ENCODE results near the gene PPP4R3C.
"Not testable (repeated sequence)": the region's sequence is repeated elsewhere in the genome, so short reads cannot be mapped to it uniquely, and the experiment has no call there.

Gene PPP4R3C

DNA sequence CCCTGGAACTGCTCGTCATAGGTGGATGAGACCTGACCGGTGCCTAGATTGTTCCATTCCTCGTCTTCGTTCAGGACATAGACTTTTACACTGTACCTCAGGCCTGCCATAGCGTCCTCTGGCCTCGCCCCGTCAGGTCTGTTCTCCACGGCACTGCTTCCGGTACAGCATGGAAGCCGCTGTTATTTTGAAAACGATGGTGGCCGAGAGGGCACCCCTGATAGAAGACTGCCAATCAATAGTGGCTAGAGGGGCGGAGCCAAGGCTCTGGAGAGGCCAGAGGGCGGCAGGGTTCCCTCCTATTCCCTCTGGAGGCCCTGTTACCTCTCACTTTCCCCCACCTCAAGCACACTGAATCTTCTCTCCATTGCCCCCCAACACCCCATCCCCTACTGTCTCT lies at the start of gene PPP4R3C:
PPP4R3C (minus strand) TSS at position 155 of the 400 bp plus-strand sequence; CDS start at position 110, 45 bp downstream.
- no peak within 1 kb of the TSS for H3K4me3 ChIP-seq (ENCODE audit: low read depth, low read length)

DNA sequence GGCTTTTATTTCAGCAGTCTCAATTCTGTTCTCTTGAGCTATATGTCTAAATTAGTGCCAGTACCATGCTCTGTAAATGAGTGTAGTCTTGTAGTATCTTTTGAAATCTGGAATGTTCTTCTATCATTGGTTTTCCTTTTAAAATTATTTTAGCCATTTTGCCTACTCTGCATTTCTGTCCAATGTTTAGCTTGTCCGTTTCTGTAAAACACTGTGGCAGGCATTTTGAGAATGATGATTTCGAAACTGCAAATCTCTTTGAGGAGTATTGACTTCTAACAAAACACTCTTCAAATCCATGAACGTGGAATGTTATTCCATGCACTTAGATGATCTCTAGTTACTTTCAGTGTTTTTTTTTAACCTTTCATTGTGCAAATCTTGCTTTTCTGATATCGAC lies 28.3 kb upstream of the PPP4R3C start:
- H3K4me3 ChIP-seq (ENCODE audit: low read depth, low read length): no peak overlapping the region

DNA sequence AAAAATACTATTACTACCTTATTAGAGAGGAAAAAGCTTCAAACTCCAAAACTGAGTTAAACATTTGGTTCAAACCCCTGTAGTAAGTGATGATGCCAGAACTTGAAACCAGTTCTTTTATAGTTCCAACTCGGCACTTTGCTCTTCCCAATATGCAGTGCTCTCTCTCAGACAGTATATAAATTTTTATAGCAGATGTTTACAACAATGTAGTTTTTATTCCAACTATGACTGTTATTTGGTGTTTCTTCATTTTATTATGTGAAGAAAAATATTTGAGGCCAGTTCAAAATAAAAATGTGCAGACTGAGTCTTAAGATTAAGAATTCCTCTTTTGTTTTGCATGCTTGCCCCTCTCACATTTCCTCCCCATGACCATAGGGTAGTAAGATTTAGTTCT lies 2.9 kb upstream of the PPP4R3C start:
- no peak overlapping the region for H3K4me3 ChIP-seq (ENCODE audit: low read depth, low read length)

DNA sequence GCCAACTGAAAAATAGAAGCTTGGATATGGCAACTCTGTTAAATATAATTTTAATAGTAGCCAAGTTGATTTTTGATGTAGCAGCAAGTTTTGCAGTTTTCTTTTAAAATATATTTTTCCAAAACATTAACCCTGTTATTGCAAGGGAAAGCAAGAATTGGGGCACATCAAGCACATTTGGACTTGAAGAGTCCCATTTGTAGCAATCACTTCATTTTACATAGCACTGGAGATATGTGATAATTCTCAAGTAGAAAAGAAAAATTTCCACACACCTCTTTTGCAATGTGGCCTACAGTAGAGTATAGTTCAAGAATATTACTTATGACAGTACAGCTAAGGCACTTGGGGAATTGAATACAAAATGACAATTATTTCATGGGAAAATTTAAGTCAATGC lies 1.9 kb upstream of the PPP4R3C start:
- no peak overlapping the region for H3K4me3 ChIP-seq (ENCODE audit: low read depth, low read length)

DNA sequence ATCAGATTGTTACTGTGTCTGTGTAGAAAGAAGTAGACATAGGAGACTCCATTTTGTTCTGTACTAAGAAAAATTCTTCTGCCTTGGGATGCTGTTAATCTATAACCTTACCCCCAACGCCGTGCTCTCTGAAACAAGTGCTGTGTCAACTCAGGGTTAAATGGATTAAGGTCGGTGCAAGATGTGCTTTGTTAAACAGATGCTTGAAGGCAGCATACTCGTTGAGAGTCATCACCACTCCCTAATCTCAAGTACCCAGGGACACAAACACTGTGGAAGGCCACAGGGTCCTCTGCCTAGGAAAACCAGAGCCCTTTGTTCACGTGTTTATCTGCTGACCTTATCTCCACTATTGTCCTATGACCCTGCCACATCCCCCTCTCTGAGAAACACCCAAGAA lies 4.0 kb downstream of the PPP4R3C start:
- not testable (repeated sequence) for H3K4me3 ChIP-seq (ENCODE audit: low read depth, low read length)

DNA sequence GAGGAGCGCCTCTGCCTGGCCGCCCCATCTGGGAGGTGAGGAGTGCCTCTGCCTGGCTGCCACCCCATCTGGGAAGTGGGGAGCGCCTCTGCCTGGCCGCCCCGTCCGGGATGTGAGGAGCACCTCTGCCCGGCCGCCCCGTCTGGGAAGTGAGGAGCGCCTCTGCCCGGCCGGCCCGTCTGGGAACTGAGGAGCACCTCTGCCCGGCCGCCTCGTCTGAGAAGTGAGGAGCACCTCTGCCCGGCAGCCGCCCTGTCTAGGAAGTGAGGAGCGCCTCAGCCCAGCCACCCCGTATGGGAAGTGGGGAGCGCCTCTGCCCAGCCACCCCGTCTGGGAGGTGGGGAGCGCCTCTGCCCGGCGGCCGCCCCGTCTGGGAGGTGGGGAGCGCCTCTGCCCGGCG lies 4.6 kb downstream of the PPP4R3C start:
- H3K4me3 ChIP-seq (ENCODE audit: low read depth, low read length): not testable (repeated sequence)

DNA sequence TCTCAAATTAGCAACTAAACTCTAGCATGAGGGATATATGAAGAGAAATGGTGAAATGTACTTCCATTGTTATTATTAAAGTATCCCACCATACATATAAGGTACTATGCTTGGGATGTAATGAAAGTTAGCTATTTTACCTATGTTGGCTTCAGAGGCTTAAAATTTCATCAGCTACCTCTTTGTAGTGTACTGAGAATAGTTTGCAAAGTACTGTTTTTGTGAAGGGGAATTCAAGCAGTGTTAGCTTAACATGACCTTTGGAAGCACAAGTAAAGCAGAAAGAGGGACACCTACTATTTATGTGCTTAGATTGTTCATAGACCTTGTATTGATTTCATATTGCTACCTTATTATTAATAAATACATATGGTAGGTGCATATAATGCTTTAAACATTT lies 11.8 kb downstream of the PPP4R3C start:
- H3K4me3 ChIP-seq (ENCODE audit: low read depth, low read length): no peak overlapping the region

DNA sequence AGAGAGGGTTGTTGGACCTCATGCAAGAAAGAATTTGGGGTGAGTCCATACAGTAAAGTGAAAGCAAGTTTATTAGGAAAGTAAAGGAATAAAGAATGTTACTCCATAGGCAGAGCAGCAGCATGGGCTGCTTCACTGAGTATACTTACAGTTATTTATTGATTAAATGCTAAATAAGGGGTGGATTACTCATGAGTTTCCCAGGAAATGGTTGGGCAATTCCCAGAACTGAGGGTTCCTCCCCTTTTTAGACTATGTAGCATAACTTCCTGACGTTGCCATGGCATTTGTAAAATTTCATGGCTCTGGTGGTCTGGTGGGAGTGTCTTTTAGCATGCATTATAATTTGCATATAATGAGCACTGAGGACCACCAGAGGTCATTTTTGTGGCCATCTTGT lies 16.7 kb downstream of the PPP4R3C start:
- H3K4me3 ChIP-seq (ENCODE audit: low read depth, low read length): no peak overlapping the region

DNA sequence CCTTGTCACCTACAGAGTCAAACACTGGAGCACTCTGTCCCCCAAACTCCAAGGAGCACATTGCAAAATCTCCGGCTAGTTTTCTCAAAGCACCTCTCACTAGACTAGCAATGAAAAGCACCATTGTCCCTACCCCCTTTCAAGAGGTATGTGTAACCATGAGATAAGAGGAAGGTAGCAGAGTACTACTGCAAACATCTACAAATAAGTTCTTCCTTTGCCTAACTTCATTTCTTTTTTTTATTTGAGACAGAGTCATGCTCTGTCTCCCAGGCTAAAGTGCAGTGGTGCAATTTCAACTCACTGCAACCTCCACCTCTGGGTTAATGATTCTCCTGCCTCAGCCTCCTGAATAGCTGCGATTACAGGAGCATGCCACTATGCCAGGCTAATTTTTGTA lies 17.7 kb downstream of the PPP4R3C start:
- no peak overlapping the region for H3K4me3 ChIP-seq (ENCODE audit: low read depth, low read length)

DNA sequence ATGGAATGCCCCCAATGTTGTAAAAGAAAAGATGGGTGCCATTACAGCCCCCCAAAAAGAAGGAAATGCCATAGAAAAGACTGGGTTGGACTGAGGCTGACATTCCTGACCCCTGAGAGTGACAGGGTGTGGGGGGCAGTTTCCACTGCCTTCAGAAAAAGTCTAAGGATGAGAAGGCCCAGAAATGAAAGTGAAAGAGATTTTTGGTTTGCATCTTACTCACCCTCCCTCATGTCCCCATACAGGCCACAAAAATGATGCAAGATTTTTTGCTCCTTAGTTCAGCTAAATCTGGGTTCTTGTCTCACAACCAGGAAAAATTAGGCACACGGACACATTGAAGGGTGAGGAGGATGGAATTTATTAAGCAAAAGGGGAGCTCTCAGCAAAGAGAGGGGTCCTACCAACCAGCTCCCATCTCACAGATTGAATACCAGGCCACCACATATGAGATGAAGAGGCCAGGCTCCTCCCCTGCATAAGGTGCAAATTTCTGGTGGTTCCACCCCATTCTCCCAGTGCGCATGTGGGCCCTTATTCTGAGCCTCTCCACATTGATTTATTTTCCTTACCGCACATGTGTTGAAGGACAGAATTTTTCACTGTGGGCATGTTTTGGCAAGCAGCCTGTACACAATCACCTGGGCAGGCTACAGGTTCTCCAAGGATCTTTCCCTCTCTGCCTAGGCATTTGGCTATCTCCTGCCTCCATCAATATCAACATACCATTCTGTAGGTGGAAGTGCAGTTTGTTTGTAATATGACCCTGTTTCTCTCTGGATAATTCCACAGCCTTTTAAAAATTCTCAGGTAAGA lies 18.8 kb downstream of the PPP4R3C start:
- no peak overlapping the region for H3K4me3 ChIP-seq (ENCODE audit: low read depth, low read length)

DNA sequence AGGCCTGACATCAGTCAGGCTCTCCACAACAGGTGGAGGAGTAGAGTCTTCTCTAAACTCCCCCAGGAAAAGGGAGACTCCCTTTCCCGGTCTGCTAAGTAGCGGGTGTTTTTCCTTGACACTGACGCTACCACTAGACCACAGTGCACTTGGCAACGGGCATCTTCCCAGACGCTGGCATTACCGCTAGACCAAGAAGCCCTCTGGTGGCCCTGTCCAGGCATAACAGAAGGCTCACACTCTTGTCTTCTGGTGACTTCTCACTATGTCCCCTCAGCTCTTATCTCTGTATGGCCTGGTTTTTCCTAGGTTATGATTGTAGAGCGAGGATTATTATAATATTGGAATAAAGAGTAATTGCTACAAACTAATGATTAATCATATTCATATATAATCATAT lies 20.7 kb downstream of the PPP4R3C start:
- not testable (repeated sequence) for H3K4me3 ChIP-seq (ENCODE audit: low read depth, low read length)

DNA sequence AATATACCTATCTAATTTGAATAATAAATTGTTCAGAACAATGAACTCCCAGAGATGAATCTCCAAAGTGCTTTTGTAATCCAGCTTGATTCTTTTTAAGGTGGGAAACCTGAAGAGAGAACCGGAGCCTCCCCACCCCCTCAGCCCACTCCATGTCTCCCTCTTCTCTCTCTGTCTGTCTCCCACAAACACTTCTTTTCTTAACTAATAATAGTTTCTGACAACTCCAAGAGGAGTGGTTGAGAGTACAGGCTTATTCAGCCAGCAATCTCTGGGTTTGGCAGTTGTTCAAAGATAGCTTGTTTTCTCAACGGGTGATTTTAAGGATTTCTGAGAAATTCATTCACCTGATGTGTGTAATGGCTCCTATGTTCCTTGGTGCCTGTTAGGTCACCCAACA lies 23.4 kb downstream of the PPP4R3C start:
- H3K4me3 ChIP-seq (ENCODE audit: low read depth, low read length): no peak overlapping the region

DNA sequence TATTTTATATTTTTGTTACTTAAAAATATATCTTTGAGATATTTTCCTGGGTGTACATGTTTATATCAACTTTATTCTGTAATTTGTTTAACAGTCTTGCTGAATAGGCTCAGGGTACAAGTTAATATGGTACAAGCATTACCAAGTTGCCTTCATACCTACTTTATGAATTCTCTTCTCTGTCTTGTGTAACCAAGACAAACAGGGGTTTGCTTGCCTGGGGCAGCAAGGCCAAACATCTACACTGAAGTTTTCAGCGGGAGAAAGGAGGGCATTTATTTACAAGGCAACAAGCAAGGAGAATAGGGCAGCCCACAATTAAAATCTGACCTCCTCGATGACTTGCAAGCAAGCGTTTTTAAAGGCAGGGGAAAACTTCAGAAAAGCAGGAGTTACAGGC lies 24.2 kb downstream of the PPP4R3C start:
- no peak overlapping the region for H3K4me3 ChIP-seq (ENCODE audit: low read depth, low read length)

DNA sequence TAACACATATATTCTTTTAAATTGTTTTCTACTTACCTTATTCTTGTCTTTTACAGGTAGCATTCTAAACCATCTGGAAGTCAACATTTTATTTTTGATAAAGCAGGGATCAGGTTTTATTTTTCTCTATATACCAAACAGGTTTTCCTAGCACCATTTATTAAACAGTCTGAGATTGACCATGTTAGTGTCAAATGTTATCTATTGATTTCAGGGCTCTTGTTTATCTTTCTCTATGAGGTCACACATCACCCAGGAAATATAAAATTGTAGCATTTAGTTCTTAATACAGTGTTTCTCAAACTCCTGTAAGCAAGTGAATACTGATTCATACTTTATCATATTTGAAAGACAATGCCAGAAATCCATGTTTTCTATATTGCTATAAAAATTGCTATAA lies 28.1 kb downstream of the PPP4R3C start:
- H3K4me3 ChIP-seq (ENCODE audit: low read depth, low read length): no peak overlapping the region
